Transverse colon (tissue), 4 donors: Measurements from ENCODE around the gene RSAD1.

ENCODE experiments used
- CTCF ChIP-seq, 5 experiments: fragments of 200-600 bp in 3 of 5; fragments of 450-650 bp in 2 of 5; sonication (generic) in 3 of 5; IDR thresholded peaks; 1 replicate in 2 of 5; 2 replicates in 3 of 5; pipeline ENCODE4 v1.5.1; 2016 to 2017; ENCODE audit warnings: antibody characterized with exemption in 5 of 5, inconsistent platforms in 3 of 5, mild to moderate bottlenecking in 2 of 5, moderate library complexity in 1 of 5
- POLR2A ChIP-seq: fragments of 450-650 bp; IDR thresholded peaks from one replicate; pipeline ENCODE4 v1.6.1; 2016; ENCODE audit warnings: antibody characterized with exemption, mild to moderate bottlenecking, moderate library complexity
- POLR2AphosphoS5 ChIP-seq, 3 donors: sonication (generic); formaldehyde crosslinking; IDR thresholded peaks; one replicate each; pipeline ENCODE4 v1.6.1; 2016; ENCODE audit warnings: antibody characterized with exemption in 3 of 3

- TF ChIP-seq CTCF (IDR thresholded peaks at IDR 0.05) = no peak
- TF ChIP-seq POLR2AphosphoS5 (IDR thresholded peaks at IDR 0.05) = no peak
- no peak for TF ChIP-seq POLR2A
Measured at GRCh38 chr17:50514936-50515702, 36.5 kb downstream of the RSAD1 start.
